ENCODE data around the gene SYCN. TPM values are rescaled to one million over a fixed set of nuclear protein-coding genes. Genes with fewer than 3 reads are reported as not detected.

Gene SYCN
- total RNA-seq, 5 donors from 2014 or later (not counting 1 experiment from before 2014, with no cell fraction given): 0.82 to 1.7 (median 1.1) TPM; not detected in 2

GRCh38 chr19:39206122-39206521 is 2.1 kb upstream of the SYCN start:
- no peaks in the 10 kb centered on the region for H3K4me1 Mint-ChIP-seq
- no peak for ATAC-seq (replicated peaks in 1 of 4)
- no peak for DNase-seq
- H3K4me3 Mint-ChIP-seq: no peak overlapping the region
- Histone ChIP-seq H3K4me1 (ENCODE audit: control insufficient read depth in 1 of 2, extremely low read depth in 1 of 2, insufficient read depth in 2 of 2, low read length in 2 of 2) (no peaks in the 10 kb centered on the region), H3K36me3 (ENCODE audit: control insufficient read depth in 2 of 2, extremely low read depth in 1 of 2, insufficient read depth in 1 of 2, low read length in 1 of 2) (no peaks in the 10 kb centered on the region), H3K27ac (ENCODE audit: low read length) (no peak overlapping the region), H3K27me3 (replicated peaks in 1 of 2; ENCODE audit: control insufficient read depth in 2 of 2, extremely low read depth in 1 of 2, insufficient read depth in 2 of 2, low read length in 1 of 2) (peaks cover 4 to 44% of the 10 kb centered on the region in 2 experiments), H3K9me3 (no peaks in the 10 kb centered on the region), H3K4me3 (ENCODE audit: control insufficient read depth in 1 of 2, extremely low read depth in 1 of 2, low read length in 1 of 2) (no peak overlapping the region)
- no peak overlapping the region for H3K27ac Mint-ChIP-seq
- WGBS (ENCODE audit: insufficient coverage): 84% methylated on average over 3 of the region's 6 CpGs
- no peaks in the 10 kb centered on the region for H3K36me3 Mint-ChIP-seq
- ChIA-PET CTCF (no interaction called here), POLR2A (no interaction called here)
- no peaks in the 10 kb centered on the region for H3K9me3 Mint-ChIP-seq
- peaks cover 24 to 46% of the 10 kb centered on the region in 2 donors for H3K27me3 Mint-ChIP-seq

- DNase-seq (no peak), ATAC-seq (replicated peaks in 1 of 4) (no peak)
- no peaks in the 10 kb centered on the region for H3K9me3 Mint-ChIP-seq
- no peak overlapping the region for H3K4me3 ChIP-seq (ENCODE audit: control insufficient read depth in 1 of 2, extremely low read depth in 1 of 2, low read length in 1 of 2)
- H3K36me3 ChIP-seq (ENCODE audit: control insufficient read depth in 2 of 2, extremely low read depth in 1 of 2, insufficient read depth in 1 of 2, low read length in 1 of 2): no peaks in the 10 kb centered on the region
- H3K36me3 Mint-ChIP-seq: no peaks in the 10 kb centered on the region
- peaks cover 8 to 51% of the 10 kb centered on the region in 2 experiments for H3K27me3 ChIP-seq (replicated peaks in 1 of 2; ENCODE audit: control insufficient read depth in 2 of 2, extremely low read depth in 1 of 2, insufficient read depth in 2 of 2, low read length in 1 of 2)
- ChIA-PET CTCF (no interaction called here), POLR2A (no interaction called here)
- no peak overlapping the region for H3K27ac ChIP-seq (ENCODE audit: low read length)
- H3K27ac Mint-ChIP-seq: no peak overlapping the region
- peaks cover 32 to 53% of the 10 kb centered on the region in 2 donors for H3K27me3 Mint-ChIP-seq
- H3K4me1 ChIP-seq (ENCODE audit: control insufficient read depth in 1 of 2, extremely low read depth in 1 of 2, insufficient read depth in 2 of 2, low read length in 2 of 2): no peaks in the 10 kb centered on the region
- H3K4me3 Mint-ChIP-seq: no peak overlapping the region
- H3K4me1 Mint-ChIP-seq: no peaks in the 10 kb centered on the region
- no CpG with 5 or more reads among the region's 3 CpGs for WGBS (ENCODE audit: insufficient coverage)
- H3K9me3 ChIP-seq: no peaks in the 10 kb centered on the region
Observed at GRCh38 chr19:39205449-39205764, 1.3 kb upstream of the SYCN start.

GRCh38 chr19:39202998-39203355 is 1.1 kb downstream of the SYCN start:
- no peaks in the 10 kb centered on the region for H3K36me3 ChIP-seq (ENCODE audit: control insufficient read depth in 2 of 2, extremely low read depth in 1 of 2, insufficient read depth in 1 of 2, low read length in 1 of 2)
- H3K4me1 ChIP-seq (ENCODE audit: control insufficient read depth in 1 of 2, extremely low read depth in 1 of 2, insufficient read depth in 2 of 2, low read length in 2 of 2): no peaks in the 10 kb centered on the region
- H3K27me3 Mint-ChIP-seq: peaks cover 45 to 73% of the 10 kb centered on the region in 2 donors
- H3K9me3 ChIP-seq: no peaks in the 10 kb centered on the region
- ATAC-seq (replicated peaks in 1 of 4) (no peak), DNase-seq (no peak)
- no peak overlapping the region for H3K27ac ChIP-seq (ENCODE audit: low read length)
- ChIA-PET POLR2A (interaction anchor here (0.5 to 0.7 kb wide), 2 partner anchors 815 to 829 kb away, joined by 3 read pairs; partner anchors contain the start of genes GGN (in 1 of the 2) and PSMD8 (in 1 of the 2)), CTCF (interaction anchor here in 1 of 2 donors (0.6 kb wide), 1 partner anchor 349 kb away, joined by 6 read pairs; no protein-coding TSS in a partner anchor)
- H3K4me3 ChIP-seq (ENCODE audit: control insufficient read depth in 1 of 2, extremely low read depth in 1 of 2, low read length in 1 of 2): no peak overlapping the region
- H3K36me3 Mint-ChIP-seq: no peaks in the 10 kb centered on the region
- no peak overlapping the region for H3K27ac Mint-ChIP-seq
- H3K9me3 Mint-ChIP-seq: no peaks in the 10 kb centered on the region
- WGBS (ENCODE audit: insufficient coverage): 100% methylated on average over 1 of the region's 1 CpG
- peaks cover 11 to 75% of the 10 kb centered on the region in 2 experiments for H3K27me3 ChIP-seq (replicated peaks in 1 of 2; ENCODE audit: control insufficient read depth in 2 of 2, extremely low read depth in 1 of 2, insufficient read depth in 2 of 2, low read length in 1 of 2)
- H3K4me1 Mint-ChIP-seq: no peaks in the 10 kb centered on the region
- H3K4me3 Mint-ChIP-seq: no peak overlapping the region

- ChIA-PET POLR2A (no interaction called here), CTCF (no interaction called here)
- ATAC-seq (replicated peaks in 1 of 4) (no peak), DNase-seq (no peak)
- 90% methylated on average over 3 of the region's 3 CpGs for WGBS (ENCODE audit: insufficient coverage)
- Histone ChIP-seq H3K4me3 (ENCODE audit: control insufficient read depth in 1 of 2, extremely low read depth in 1 of 2, low read length in 1 of 2) (no peak overlapping the region), H3K27ac (ENCODE audit: low read length) (no peak overlapping the region), H3K9me3 (no peaks in the 10 kb centered on the region), H3K4me1 (ENCODE audit: control insufficient read depth in 1 of 2, extremely low read depth in 1 of 2, insufficient read depth in 2 of 2, low read length in 2 of 2) (peaks cover 0 to 15% of the 10 kb centered on the region in 2 experiments), H3K36me3 (ENCODE audit: control insufficient read depth in 2 of 2, extremely low read depth in 1 of 2, insufficient read depth in 1 of 2, low read length in 1 of 2) (no peaks in the 10 kb centered on the region), H3K27me3 (replicated peaks in 1 of 2; ENCODE audit: control insufficient read depth in 2 of 2, extremely low read depth in 1 of 2, insufficient read depth in 2 of 2, low read length in 1 of 2) (peaks cover 11 to 91% of the 10 kb centered on the region in 2 experiments)
- Mint-ChIP-seq H3K4me1 (peaks cover 13 to 16% (median 14%) of the 10 kb centered on the region in 3 donors), H3K36me3 (no peaks in the 10 kb centered on the region), H3K27ac (no peak overlapping the region), H3K27me3 (peaks cover 54 to 83% of the 10 kb centered on the region in 2 donors), H3K9me3 (no peaks in the 10 kb centered on the region), H3K4me3 (no peak overlapping the region)
Observed at GRCh38 chr19:39200803-39201115, 3.3 kb downstream of the SYCN start.

GRCh38 chr19:39200066-39200802 is 3.8 kb downstream of the SYCN start:
- POLR2A ChIA-PET: no interaction called here

GRCh38 chr19:39199025-39199424 is 5.0 kb downstream of the SYCN start:
- Mint-ChIP-seq H3K27ac (no peak overlapping the region), H3K4me1 (peaks cover 22 to 26% (median 22%) of the 10 kb centered on the region in 3 donors), H3K27me3 (peaks cover 54 to 84% of the 10 kb centered on the region in 2 donors), H3K9me3 (no peaks in the 10 kb centered on the region), H3K36me3 (no peaks in the 10 kb centered on the region), H3K4me3 (no peak overlapping the region)
- H3K9me3 ChIP-seq: no peaks in the 10 kb centered on the region
- POLR2A ChIA-PET: no interaction called here
- peaks cover 0 to 22% of the 10 kb centered on the region in 2 experiments for H3K4me1 ChIP-seq (ENCODE audit: control insufficient read depth in 1 of 2, extremely low read depth in 1 of 2, insufficient read depth in 2 of 2, low read length in 2 of 2)
- 73% methylated on average over 8 of the region's 11 CpGs for WGBS (ENCODE audit: insufficient coverage)
- peaks cover 7 to 95% of the 10 kb centered on the region in 2 experiments for H3K27me3 ChIP-seq (replicated peaks in 1 of 2; ENCODE audit: control insufficient read depth in 2 of 2, extremely low read depth in 1 of 2, insufficient read depth in 2 of 2, low read length in 1 of 2)
- no peak for ATAC-seq (replicated peaks in 1 of 4)
- no peaks in the 10 kb centered on the region for H3K36me3 ChIP-seq (ENCODE audit: control insufficient read depth in 2 of 2, extremely low read depth in 1 of 2, insufficient read depth in 1 of 2, low read length in 1 of 2)
- no peak for DNase-seq
- H3K4me3 ChIP-seq (ENCODE audit: control insufficient read depth in 1 of 2, extremely low read depth in 1 of 2, low read length in 1 of 2): no peak overlapping the region
- CTCF ChIA-PET: no interaction called here
- no peak overlapping the region for H3K27ac ChIP-seq (ENCODE audit: low read length)

More at GRCh38 chr19:39200066-39200802, 3.8 kb downstream of the SYCN start:
- H3K27ac ChIP-seq (ENCODE audit: low read length): no peak overlapping the region
- Mint-ChIP-seq H3K4me3 (no peak overlapping the region), H3K27ac (no peak overlapping the region), H3K9me3 (no peaks in the 10 kb centered on the region), H3K27me3 (peaks cover 54 to 84% of the 10 kb centered on the region in 2 donors), H3K4me1 (peaks cover 18 to 22% (median 19%) of the 10 kb centered on the region in 3 donors), H3K36me3 (no peaks in the 10 kb centered on the region)
- ATAC-seq (replicated peaks in 1 of 4) (no peak), DNase-seq (no peak)
- no peaks in the 10 kb centered on the region for H3K36me3 ChIP-seq (ENCODE audit: control insufficient read depth in 2 of 2, extremely low read depth in 1 of 2, insufficient read depth in 1 of 2, low read length in 1 of 2)
- peaks cover 0 to 20% of the 10 kb centered on the region in 2 experiments for H3K4me1 ChIP-seq (ENCODE audit: control insufficient read depth in 1 of 2, extremely low read depth in 1 of 2, insufficient read depth in 2 of 2, low read length in 2 of 2)
- 84% methylated on average over 32 of the region's 32 CpGs for WGBS (ENCODE audit: insufficient coverage)
- peaks cover 11 to 96% of the 10 kb centered on the region in 2 experiments for H3K27me3 ChIP-seq (replicated peaks in 1 of 2; ENCODE audit: control insufficient read depth in 2 of 2, extremely low read depth in 1 of 2, insufficient read depth in 2 of 2, low read length in 1 of 2)
- no peaks in the 10 kb centered on the region for H3K9me3 ChIP-seq
- CTCF ChIA-PET: no interaction called here
- no peak overlapping the region for H3K4me3 ChIP-seq (ENCODE audit: control insufficient read depth in 1 of 2, extremely low read depth in 1 of 2, low read length in 1 of 2)
